ENCODE measurements around the gene C17orf113.

Gene C17orf113

DNA sequence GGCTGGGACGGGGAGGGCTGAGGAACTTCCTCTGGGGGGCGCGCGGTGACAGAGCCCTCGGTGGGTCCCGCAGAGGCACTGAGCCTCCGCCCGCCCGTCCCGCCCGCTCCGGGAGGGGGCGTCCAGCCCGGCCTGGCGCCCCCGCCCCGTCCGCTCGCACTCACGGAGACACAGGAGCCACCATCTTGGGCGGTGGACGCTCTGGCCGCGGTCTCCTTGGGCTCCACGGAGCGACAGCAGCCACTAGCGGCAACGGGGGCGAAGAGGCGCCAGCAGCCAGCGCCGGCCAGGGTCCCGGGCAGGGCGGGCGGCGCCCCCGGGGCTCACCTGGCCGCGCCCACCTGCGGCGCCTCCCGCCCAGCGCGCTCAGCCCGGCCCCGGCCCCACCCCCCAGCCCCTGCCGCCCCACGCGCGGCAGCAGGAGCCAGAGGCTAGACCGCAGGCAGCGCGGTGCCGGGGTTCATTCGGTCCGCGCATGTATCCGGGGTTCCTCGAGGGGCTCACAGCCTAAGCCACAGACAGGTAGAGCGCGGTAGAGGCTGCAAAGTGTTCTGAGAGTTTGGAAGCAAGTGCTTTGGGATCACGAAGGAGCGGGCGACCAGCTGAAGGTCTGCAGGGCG, at the start of gene C17orf113:
Gene C17orf113 (minus strand): TSS at position 209 of the 620 bp plus-strand sequence. CDS start 7,225 bp downstream, outside the sequence.
- Histone ChIP-seq H3K4me3 (ENCODE audit: low read depth, low read length) (peak within 1 kb of the TSS; percentile 73), H3K79me2 (ENCODE audit: control insufficient read depth, insufficient read depth, low read length, unreplicated experiment) (no peaks in the 10 kb centered on the region), H2AFZ (ENCODE audit: low read length, unreplicated experiment) (peak within 1 kb of the TSS; percentile 90), H3K4me1 (ENCODE audit: control insufficient read depth, insufficient read depth, low read length, unreplicated experiment) (no peaks in the 10 kb centered on the region), H3K36me3 (ENCODE audit: insufficient read depth, low read length) (no peaks in the 10 kb centered on the region), H3K27ac (ENCODE audit: low read depth, low read length) (no peak within 1 kb of the TSS), H3K27me3 (ENCODE audit: insufficient read depth, low read length) (peaks cover 63% of the 10 kb centered on the region)

DNA sequence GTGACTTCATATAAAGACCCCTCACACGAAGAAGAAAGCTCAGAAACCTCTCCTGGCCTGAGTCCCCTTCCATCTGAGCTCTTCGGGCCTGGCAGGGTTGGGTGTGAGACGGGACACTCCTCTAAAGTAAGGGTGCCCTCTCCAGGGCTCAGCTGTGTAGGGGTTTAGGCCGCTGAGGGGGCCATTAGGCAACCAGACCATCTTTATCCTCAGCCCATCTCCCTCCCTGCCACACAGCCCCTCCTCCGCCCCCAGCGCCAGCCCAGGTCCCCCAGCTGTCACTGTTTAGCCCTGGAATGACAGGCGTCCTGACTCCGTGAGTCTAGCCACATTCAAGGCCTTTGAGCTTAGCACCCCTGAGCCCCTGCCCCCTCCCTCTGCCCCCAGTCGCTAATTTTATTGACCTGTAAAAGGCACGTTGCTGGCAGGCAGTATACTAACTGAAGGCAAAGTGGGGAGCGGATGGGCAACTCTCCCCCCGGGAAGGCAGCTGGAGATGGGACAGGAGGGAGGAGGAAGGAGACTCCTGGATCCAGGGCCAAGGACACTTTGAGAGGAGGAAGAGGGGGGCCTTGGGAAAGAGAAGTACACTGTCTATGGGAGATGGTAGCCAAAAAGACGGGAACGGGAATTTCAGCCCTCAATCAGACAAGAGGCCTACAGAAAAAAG, 48.5 kb upstream of the C17orf113 start:
- no peaks in the 10 kb centered on the region for H3K79me2 ChIP-seq (ENCODE audit: control insufficient read depth, insufficient read depth, low read length, unreplicated experiment)
- H3K36me3 ChIP-seq (ENCODE audit: insufficient read depth, low read length) = no peaks in the 10 kb centered on the region
- H3K4me1 ChIP-seq (ENCODE audit: control insufficient read depth, insufficient read depth, low read length, unreplicated experiment) = peaks cover 5% of the 10 kb centered on the region
- H2AFZ ChIP-seq (ENCODE audit: low read length, unreplicated experiment) = no peak overlapping the region
- H3K27me3 ChIP-seq (ENCODE audit: insufficient read depth, low read length) = peaks cover 13% of the 10 kb centered on the region
- no peak overlapping the region for H3K27ac ChIP-seq (ENCODE audit: low read depth, low read length)
- H3K4me3 ChIP-seq (ENCODE audit: low read depth, low read length) = no peak overlapping the region

DNA sequence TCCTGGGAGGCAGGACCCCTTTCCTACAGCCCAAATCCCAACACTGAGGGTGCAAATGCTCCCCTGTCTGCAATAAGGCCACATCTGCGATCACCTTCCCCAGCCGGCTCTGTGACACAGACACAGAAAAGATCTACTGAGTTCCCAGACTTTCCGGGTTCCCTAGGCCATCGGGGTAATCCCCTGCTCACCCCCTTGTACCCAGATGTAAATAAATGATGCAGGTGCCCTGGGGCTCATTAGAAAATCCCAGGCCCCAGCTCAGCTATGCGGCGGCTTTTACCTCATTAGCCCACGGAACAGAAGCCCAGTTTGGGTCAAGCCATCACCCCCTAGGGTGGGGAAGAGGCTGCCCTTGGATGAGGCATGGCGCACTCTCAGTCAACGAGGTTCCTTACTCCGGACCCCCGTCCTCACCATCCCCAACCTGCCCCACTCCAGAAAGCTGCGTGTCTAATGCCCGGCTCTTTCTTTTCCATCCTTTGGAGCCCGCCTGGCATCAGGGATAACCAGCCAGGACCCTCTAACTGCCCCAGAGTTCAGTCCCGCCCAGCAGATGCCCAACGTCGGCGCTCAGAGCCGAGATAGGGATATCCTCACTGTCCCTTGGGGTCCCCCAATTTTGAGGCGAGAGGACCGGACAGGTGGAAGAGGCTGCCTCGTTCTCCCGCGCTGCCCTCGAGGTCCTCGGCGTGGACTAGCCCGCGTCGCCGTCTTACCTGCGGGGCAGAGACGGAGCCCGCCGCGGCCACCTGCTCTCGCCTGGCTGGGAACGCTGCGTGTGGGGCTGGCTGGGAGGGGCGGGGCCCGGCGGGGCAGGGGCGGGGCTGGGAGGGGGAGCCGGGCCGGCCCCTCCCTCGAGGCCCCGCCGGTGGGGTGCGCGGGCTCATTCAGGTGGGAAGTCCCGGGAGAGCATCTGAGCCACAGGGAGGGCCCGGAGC, 47.6 kb upstream of the C17orf113 start, which contains the start of gene ZNF385C:
Gene ZNF385C (minus strand): TSS at position 783 of the 941 bp plus-strand sequence. CDS start 35,417 bp downstream, outside the sequence.
- H3K36me3 ChIP-seq (ENCODE audit: insufficient read depth, low read length) = no peaks in the 10 kb centered on the region
- H3K27ac ChIP-seq (ENCODE audit: low read depth, low read length) = no peak within 1 kb of the TSS
- H3K79me2 ChIP-seq (ENCODE audit: control insufficient read depth, insufficient read depth, low read length, unreplicated experiment) = no peaks in the 10 kb centered on the region
- H3K4me3 ChIP-seq (ENCODE audit: low read depth, low read length) = peak within 1 kb of the TSS; percentile 56
- peaks cover 5% of the 10 kb centered on the region for H3K4me1 ChIP-seq (ENCODE audit: control insufficient read depth, insufficient read depth, low read length, unreplicated experiment)
- H3K27me3 ChIP-seq (ENCODE audit: insufficient read depth, low read length) = peaks cover 13% of the 10 kb centered on the region
- peak within 1 kb of the TSS; percentile 50 for H2AFZ ChIP-seq (ENCODE audit: low read length, unreplicated experiment)

DNA sequence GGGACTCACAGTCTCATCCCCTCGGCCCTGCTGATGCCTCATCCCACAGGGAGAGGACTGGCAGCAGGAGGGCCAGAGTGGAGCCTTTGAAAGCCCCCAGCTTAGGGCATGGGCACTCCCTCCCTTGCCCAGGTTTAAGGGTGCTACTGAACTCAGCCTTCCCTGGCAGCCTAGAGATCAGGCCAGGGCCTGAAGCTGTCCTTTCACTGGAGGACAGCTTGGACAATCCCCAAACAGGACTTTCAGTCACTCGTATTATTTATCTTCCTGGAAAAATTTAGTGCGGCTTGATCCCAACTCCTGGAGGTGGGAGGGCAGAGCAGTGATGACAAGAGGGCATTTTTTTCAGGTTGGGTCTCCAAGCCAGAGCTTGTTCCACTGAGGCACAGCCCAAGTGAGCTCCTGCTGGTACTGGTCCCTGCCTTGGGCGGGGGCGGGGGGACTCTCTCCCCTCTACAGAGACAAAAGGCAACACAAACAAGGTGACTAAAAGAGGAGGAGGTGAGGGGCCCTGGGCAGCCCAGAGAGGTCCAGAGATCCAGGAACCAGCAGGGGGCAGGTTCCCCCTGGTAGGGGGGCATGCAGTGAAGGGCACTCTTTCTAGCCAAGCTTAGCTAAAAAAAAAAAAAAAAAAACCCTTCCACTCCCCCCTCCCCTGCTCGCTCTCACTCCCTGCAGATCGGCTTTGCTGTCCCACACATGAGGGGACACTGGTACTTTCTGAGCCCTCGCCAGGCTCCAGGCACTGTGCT, 46.1 kb upstream of the C17orf113 start:
- Histone ChIP-seq H3K27ac (ENCODE audit: low read depth, low read length) (no peak overlapping the region), H3K36me3 (ENCODE audit: insufficient read depth, low read length) (no peaks in the 10 kb centered on the region), H3K27me3 (ENCODE audit: insufficient read depth, low read length) (peaks cover 13% of the 10 kb centered on the region), H3K79me2 (ENCODE audit: control insufficient read depth, insufficient read depth, low read length, unreplicated experiment) (no peaks in the 10 kb centered on the region), H3K4me1 (ENCODE audit: control insufficient read depth, insufficient read depth, low read length, unreplicated experiment) (no peaks in the 10 kb centered on the region), H3K4me3 (ENCODE audit: low read depth, low read length) (no peak overlapping the region), H2AFZ (ENCODE audit: low read length, unreplicated experiment) (no peak overlapping the region)

DNA sequence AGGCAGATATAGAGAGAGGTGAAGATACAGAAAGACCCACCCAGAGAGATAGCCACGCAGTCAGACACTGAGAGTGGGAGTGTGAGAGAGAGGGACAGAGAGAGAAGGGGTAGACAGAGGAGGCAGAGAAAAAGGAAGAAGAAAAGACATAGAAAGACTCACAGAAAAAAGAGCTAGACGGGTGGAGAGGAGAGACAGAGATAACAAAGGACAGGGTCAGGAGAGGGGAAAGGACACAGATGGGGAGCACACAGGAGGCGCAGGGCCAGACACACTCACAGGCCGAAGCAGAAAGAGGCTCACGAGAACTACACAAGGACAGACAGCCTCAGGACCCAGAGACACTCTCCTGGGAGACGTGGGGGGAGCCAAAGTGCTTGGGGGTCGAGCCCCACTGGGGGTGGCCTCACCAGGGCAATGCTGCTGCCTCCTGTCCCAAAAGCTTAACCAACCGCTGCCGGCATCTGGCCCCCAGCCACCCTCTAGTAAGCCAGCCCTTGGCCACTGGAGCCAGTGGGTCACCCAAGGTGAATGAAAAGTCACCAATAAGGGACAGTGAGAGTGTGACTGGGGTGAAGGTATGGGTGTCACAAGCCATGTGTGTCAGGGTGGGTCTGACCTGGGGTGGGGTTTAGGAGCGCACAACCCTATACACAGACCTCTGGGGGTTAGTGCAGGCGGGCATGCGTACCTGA, 44.1 kb upstream of the C17orf113 start:
- Histone ChIP-seq H3K27me3 (ENCODE audit: insufficient read depth, low read length) (peaks cover 16% of the 10 kb centered on the region), H3K36me3 (ENCODE audit: insufficient read depth, low read length) (no peaks in the 10 kb centered on the region), H3K79me2 (ENCODE audit: control insufficient read depth, insufficient read depth, low read length, unreplicated experiment) (no peaks in the 10 kb centered on the region), H3K4me1 (ENCODE audit: control insufficient read depth, insufficient read depth, low read length, unreplicated experiment) (no peaks in the 10 kb centered on the region), H3K27ac (ENCODE audit: low read depth, low read length) (no peak overlapping the region), H3K4me3 (ENCODE audit: low read depth, low read length) (no peak overlapping the region), H2AFZ (ENCODE audit: low read length, unreplicated experiment) (no peak overlapping the region)

DNA sequence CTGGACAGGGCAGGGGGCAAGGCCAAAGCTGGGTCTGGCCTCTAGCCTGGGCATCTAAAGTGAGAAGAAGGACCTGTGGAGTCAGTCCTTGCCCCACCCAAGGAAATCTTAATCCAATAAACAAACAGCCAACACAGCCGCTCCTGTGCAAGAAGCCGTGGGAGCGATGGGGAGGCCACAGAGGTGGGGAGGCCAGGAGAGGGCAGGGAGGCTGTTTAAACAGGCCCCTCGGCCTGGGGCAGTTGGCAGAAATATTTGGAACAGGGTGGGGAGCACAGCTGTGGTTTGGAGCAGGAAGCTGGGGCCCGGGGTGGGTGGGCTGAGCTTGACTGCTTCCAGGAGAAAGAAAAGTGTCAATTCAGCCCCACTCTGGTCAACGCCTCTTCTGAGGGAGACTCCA, 42.5 kb upstream of the C17orf113 start:
- Histone ChIP-seq H3K79me2 (ENCODE audit: control insufficient read depth, insufficient read depth, low read length, unreplicated experiment) (no peaks in the 10 kb centered on the region), H3K27ac (ENCODE audit: low read depth, low read length) (no peak overlapping the region), H3K4me3 (ENCODE audit: low read depth, low read length) (no peak overlapping the region)

DNA sequence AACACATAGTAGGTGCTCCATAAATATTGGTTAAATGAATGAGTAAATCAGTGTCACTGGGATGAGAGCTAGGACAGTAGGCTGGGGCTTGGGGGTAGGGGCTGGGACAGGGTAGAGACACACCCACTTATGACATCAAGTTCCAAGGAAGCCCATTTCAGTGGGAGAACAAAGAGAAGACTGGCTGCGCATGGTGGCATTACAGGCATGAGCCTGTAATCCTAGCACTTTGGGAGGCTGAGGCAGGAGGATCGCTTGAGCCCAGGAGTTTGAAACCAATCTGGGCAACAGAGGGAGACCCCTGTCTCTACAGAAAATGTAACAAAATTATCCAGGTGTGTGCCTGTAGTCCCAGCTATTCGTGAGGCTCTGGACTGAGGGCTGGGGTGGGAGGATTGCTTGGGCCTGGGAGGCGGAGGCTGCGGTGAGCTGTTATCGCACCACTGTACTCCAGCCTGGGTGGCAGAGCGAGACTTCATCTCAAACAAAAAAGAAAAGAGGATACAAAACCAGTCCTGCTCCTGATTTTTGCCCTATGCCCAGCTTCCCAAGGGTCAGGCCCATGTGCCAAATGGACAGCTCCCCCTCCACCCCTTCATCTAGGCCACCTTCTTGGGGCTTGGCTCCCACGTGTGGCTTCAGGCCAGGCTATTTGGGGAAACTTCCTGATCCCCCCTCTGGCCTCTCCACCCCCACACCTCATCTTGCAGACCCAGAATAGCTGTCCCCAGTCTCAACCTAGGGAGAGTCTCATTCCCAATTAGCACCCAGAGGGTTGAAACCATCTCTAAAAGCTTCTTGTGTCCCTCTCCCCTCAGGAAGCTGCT, 40.8 kb upstream of the C17orf113 start:
- Histone ChIP-seq H3K79me2 (ENCODE audit: control insufficient read depth, insufficient read depth, low read length, unreplicated experiment) (no peaks in the 10 kb centered on the region), H3K27me3 (ENCODE audit: insufficient read depth, low read length) (peaks cover 5% of the 10 kb centered on the region; the same call in 1 of the 2 replicates), H3K4me3 (ENCODE audit: low read depth, low read length) (no peak overlapping the region), H3K27ac (ENCODE audit: low read depth, low read length) (no peak overlapping the region), H3K4me1 (ENCODE audit: control insufficient read depth, insufficient read depth, low read length, unreplicated experiment) (no peaks in the 10 kb centered on the region), H2AFZ (ENCODE audit: low read length, unreplicated experiment) (no peak overlapping the region), H3K36me3 (ENCODE audit: insufficient read depth, low read length) (no peaks in the 10 kb centered on the region)

More for the DNA sequence above, 42.5 kb upstream of the C17orf113 start:
- Histone ChIP-seq H2AFZ (ENCODE audit: low read length, unreplicated experiment) (no peak overlapping the region), H3K36me3 (ENCODE audit: insufficient read depth, low read length) (no peaks in the 10 kb centered on the region), H3K4me1 (ENCODE audit: control insufficient read depth, insufficient read depth, low read length, unreplicated experiment) (no peaks in the 10 kb centered on the region), H3K27me3 (ENCODE audit: insufficient read depth, low read length) (peaks cover 15% of the 10 kb centered on the region)

DNA sequence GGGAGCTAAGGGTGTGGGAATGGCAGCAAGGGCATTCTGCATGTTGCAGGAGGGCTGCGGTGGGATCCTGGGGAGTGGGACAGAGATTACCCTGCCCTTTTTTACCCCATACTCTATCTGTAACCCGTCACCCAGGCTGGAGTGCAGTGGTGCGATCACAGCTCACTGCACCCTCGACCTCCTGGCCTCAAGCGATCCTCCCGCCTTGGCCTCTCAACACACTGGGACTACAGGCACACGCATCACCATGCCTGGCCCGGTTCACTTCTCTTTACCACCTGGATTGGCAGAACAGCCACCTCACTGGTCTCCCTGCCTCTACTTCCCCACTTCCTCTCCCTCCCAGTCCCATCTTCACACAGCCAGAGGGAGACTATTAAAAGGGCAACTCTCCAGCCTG, 38.3 kb upstream of the C17orf113 start:
- Histone ChIP-seq H3K27me3 (ENCODE audit: insufficient read depth, low read length) (peaks cover 5% of the 10 kb centered on the region; the same call in 1 of the 2 replicates), H3K27ac (ENCODE audit: low read depth, low read length) (no peak overlapping the region), H3K79me2 (ENCODE audit: control insufficient read depth, insufficient read depth, low read length, unreplicated experiment) (no peaks in the 10 kb centered on the region), H3K4me3 (ENCODE audit: low read depth, low read length) (no peak overlapping the region), H2AFZ (ENCODE audit: low read length, unreplicated experiment) (no peak overlapping the region), H3K4me1 (ENCODE audit: control insufficient read depth, insufficient read depth, low read length, unreplicated experiment) (no peaks in the 10 kb centered on the region), H3K36me3 (ENCODE audit: insufficient read depth, low read length) (no peaks in the 10 kb centered on the region)

Data from ACC112 (cell line).